ENCODE data around the gene C1QTNF6.

DNA sequence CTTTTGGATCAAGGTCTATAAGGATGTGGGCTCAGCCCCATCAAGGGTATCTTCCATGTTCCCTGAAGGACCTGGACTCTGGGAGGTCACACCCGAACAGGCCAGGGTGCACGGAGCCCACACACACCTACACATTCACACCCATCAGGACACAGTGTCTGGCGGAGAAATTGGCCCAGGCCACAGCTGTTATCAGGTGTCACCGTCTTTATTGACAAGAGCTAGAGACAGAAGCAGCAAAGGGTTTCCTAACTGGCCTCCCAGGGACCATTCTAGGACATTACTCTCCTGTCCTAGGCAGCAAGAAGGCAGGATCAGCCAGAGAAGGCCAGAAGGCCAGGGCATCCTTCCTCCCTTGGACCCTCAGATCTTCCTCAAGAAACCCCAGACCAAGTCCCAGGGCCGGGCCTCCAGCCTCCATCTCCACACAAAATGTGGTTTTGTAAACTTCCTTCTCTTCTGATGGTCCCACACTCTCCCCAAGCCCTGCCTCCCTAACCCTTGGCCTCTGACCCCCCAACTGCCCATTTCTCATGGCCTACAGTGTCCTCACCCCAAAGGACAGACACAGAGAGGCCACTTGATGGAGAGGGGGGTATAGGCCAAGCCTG is 16.1 kb upstream of the C1QTNF6 start:
- TF ChIP-seq SP3 (tag by site-specific recombination; IDR thresholded peaks at IDR 0.05) (no peak), ZEB2 (tag by site-specific recombination; IDR thresholded peaks at IDR 0.05) (no peak), CTCF (tag by site-specific recombination; IDR thresholded peaks at IDR 0.05) (no peak), ZNF585B (tag by site-specific recombination; IDR thresholded peaks at IDR 0.05) (no peak), ZNF501 (tag by site-specific recombination; IDR thresholded peaks at IDR 0.05) (no peak), KLF1 (tag by site-specific recombination; IDR thresholded peaks at IDR 0.05) (no peak), ZNF24 (tag by site-specific recombination; IDR thresholded peaks at IDR 0.05) (no peak), ZNF777 (tag by site-specific recombination; IDR thresholded peaks at IDR 0.05; ENCODE audit: borderline replicate concordance) (no peak), ZBTB1 (tag by site-specific recombination; IDR thresholded peaks at IDR 0.05) (no peak), ZNF138 (tag by site-specific recombination; IDR thresholded peaks at IDR 0.05; ENCODE audit: borderline replicate concordance) (no peak)
